Keratinocyte (primary cell): ENCODE results near the gene PSD2. TPM values are rescaled to one million over a fixed set of nuclear protein-coding genes. Genes with fewer than 3 reads are reported as not detected.

Experiments
- DNase-seq: peaks from one replicate; pipeline ENCODE4 v3.0.0-alpha.2; 2011; ENCODE audit warnings: low read depth, missing footprints, low spot score
- FAIRE-seq: peaks from 2 replicates; lab custom pipeline; 2011; peaks lifted over from hg19 to GRCh38; lab: Jason Lieb, UNC
- H2AFZ ChIP-seq: 2 replicates; pipeline ENCODE4 v1.6.0; 2012; ENCODE audit warnings: low read length, control low read depth, inconsistent platforms; ENCODE audit not compliant: control insufficient read depth
- H3K27ac ChIP-seq: 2 replicates; pipeline ENCODE4 v1.5.1; 2011; ENCODE audit warnings: low read length; ENCODE audit not compliant: control insufficient read depth, insufficient read depth
- H3K27me3 ChIP-seq: 3 replicates; pipeline ENCODE4 v1.6.0; 2011; ENCODE audit warnings: low read length; ENCODE audit not compliant: control insufficient read depth, insufficient read depth; ENCODE audit errors: extremely low read depth
- H3K36me3 ChIP-seq, 2 experiments: 2 replicates in 1 of 2; 3 replicates in 1 of 2; pipeline ENCODE4 v1.5.1; 2011; ENCODE audit warnings: low read length in 2 of 2, mild to moderate bottlenecking in 1 of 2; ENCODE audit not compliant: control insufficient read depth in 2 of 2, insufficient read depth in 2 of 2; ENCODE audit errors: extremely low read depth in 1 of 2
- H3K4me1 ChIP-seq: 3 replicates; pipeline ENCODE4 v1.5.1; 2011; ENCODE audit warnings: low read length; ENCODE audit not compliant: control insufficient read depth, insufficient read depth; ENCODE audit errors: extremely low read depth
- H3K4me2 ChIP-seq: 3 replicates; pipeline ENCODE4 v1.6.0; 2011; ENCODE audit warnings: low read depth, low read length; ENCODE audit not compliant: control insufficient read depth, insufficient read depth; ENCODE audit errors: extremely low read depth
- H3K4me3 ChIP-seq, 3 experiments: fragments of 200-600 bp in 1 of 3; sonication (generic) in 1 of 3; 2 replicates in 2 of 3; 3 replicates in 1 of 3; pipeline ENCODE4 v1.5.1; 2011 to 2016; ENCODE audit warnings: low read length in 3 of 3, mild to moderate bottlenecking in 3 of 3, control low read depth in 2 of 3, inconsistent platforms in 1 of 3, low read depth in 1 of 3, mixed read lengths in 1 of 3, mixed run types in 1 of 3, moderate library complexity in 1 of 3; ENCODE audit not compliant: control insufficient read depth in 2 of 3, insufficient read depth in 2 of 3; ENCODE audit errors: extremely low read depth in 1 of 3
- H3K79me2 ChIP-seq: 2 replicates; pipeline ENCODE4 v1.6.0; 2012; ENCODE audit warnings: low read length; ENCODE audit not compliant: control insufficient read depth, insufficient read depth
- H3K9ac ChIP-seq: 3 replicates; pipeline ENCODE4 v1.6.0; 2011; ENCODE audit warnings: low read length; ENCODE audit not compliant: control insufficient read depth, insufficient read depth; ENCODE audit errors: extremely low read depth
- H3K9me1 ChIP-seq: 3 replicates; pipeline ENCODE4 v1.6.0; 2011; ENCODE audit warnings: low read length; ENCODE audit not compliant: control insufficient read depth, insufficient read depth; ENCODE audit errors: extremely low read depth
- H3K9me3 ChIP-seq: 2 replicates; pipeline ENCODE4 v1.5.1; 2012; ENCODE audit warnings: low read depth, low read length; ENCODE audit not compliant: control insufficient read depth
- H4K20me1 ChIP-seq: 3 replicates; pipeline ENCODE4 v1.6.0; 2011; ENCODE audit warnings: low read length; ENCODE audit not compliant: control insufficient read depth, insufficient read depth; ENCODE audit errors: extremely low read depth
- EZH2 ChIP-seq: IDR thresholded peaks from one replicate; pipeline ENCODE4 v1.6.1; 2012; ENCODE audit warnings: inconsistent platforms, mild to moderate bottlenecking, low read length, moderate library complexity
- dilution Hi-C: fragments of 300-500 bp; cut with MboI; formaldehyde crosslinking; loops from one replicate; pipeline ENCODE4 v1.7.0; 2020; ENCODE audit warnings: low sequenced_read_pairs; ENCODE audit not compliant: extremely low pct_ligation_motif_present
- polyA plus RNA-seq, 5 experiments: library from polyadenylated mRNA; depleted of rRNA in 3 of 5; stranded (reverse) in 3 of 5; stranded (forward) in 1 of 5; unstranded in 1 of 5; fragments of >200 nt; gene quantifications; 1 replicate in 1 of 5; 2 replicates in 3 of 5; 3 replicates in 1 of 5; pipeline versions ENCODE4 v1.2.1 to v1.2.3, GENCODE V29; 2011 to 2012; ENCODE audit warnings: missing spikeins in 2 of 5, low read depth in 1 of 5, low replicate concordance in 1 of 5
- TF ChIP-seq, protein P1 (sequence below), 3 experiments: IDR thresholded peaks in 1 of 3; conservative IDR thresholded peaks in 1 of 3; optimal IDR thresholded peaks in 1 of 3; 2 replicates in 2 of 3; 3 replicates in 1 of 3; pipeline versions ENCODE3 to v1.5.1; 2011; ENCODE audit warnings: low read length in 3 of 3, mild to moderate bottlenecking in 3 of 3, moderate library complexity in 2 of 3, control low read depth in 1 of 3, inconsistent platforms in 1 of 3; ENCODE audit not compliant: insufficient read depth in 2 of 3; ENCODE audit errors: extremely low read depth in 1 of 3

Gene PSD2
- polyA plus RNA-seq, 1 donor (not counting 4 experiments of a cell fraction or from before 2014, with no cell fraction given), result not detected

DNA sequence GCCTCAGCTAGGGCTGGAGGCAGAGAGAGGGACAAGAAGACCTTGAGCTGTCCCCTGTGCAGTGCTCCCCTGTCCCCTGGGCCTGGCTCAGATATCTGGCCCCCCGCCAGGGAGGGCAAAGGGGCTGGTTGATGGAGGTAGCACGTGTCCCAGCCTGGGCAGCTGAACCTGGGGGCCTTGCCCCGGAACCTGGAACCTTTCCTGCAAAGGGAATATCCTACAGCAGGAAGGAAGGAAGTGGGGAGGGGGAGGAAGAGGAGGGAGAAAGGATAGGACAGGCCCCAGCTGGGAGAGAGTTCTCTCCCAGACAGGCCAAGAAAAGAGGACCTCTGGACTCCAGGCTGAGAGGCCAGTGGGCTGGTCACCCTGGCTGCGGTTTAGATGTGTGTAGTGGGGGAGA lies 27.6 kb upstream of the PSD2 start:
- H3K4me3 ChIP-seq, result no peak overlapping the region
- H3K4me1 ChIP-seq, result no peaks in the 10 kb centered on the region
- no peak overlapping the region for H3K9ac ChIP-seq
- H3K27me3 ChIP-seq, result peaks cover 18% of the 10 kb centered on the region
- no peak for DNase-seq
- no peak for TF ChIP-seq EZH2
- TF ChIP-seq, protein P1, sequence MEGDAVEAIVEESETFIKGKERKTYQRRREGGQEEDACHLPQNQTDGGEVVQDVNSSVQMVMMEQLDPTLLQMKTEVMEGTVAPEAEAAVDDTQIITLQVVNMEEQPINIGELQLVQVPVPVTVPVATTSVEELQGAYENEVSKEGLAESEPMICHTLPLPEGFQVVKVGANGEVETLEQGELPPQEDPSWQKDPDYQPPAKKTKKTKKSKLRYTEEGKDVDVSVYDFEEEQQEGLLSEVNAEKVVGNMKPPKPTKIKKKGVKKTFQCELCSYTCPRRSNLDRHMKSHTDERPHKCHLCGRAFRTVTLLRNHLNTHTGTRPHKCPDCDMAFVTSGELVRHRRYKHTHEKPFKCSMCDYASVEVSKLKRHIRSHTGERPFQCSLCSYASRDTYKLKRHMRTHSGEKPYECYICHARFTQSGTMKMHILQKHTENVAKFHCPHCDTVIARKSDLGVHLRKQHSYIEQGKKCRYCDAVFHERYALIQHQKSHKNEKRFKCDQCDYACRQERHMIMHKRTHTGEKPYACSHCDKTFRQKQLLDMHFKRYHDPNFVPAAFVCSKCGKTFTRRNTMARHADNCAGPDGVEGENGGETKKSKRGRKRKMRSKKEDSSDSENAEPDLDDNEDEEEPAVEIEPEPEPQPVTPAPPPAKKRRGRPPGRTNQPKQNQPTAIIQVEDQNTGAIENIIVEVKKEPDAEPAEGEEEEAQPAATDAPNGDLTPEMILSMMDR (optimal IDR thresholded peaks at IDR 0.05 in 1 of 3, IDR thresholded peaks at IDR 0.05 in 1 of 3, conservative IDR thresholded peaks at IDR 0.05 in 1 of 3; ENCODE audit: extremely low read depth in 1 of 3, insufficient read depth in 2 of 3, low read length in 3 of 3), result no peak
- no peaks in the 10 kb centered on the region for H3K9me1 ChIP-seq
- FAIRE-seq, result no peak
- no peak overlapping the region for H3K27ac ChIP-seq
- dilution Hi-C loops, result no loop called here
- no peak overlapping the region for H2AFZ ChIP-seq
- no peaks in the 10 kb centered on the region for H3K9me3 ChIP-seq
- H3K79me2 ChIP-seq, result no peaks in the 10 kb centered on the region
- no peaks in the 10 kb centered on the region for H4K20me1 ChIP-seq
- no peak overlapping the region for H3K4me2 ChIP-seq
- H3K36me3 ChIP-seq, result no peaks in the 10 kb centered on the region

GRCh38 chr5:139768807-139769465 lies 26.7 kb upstream of the PSD2 start:
- no peaks in the 10 kb centered on the region for H3K79me2 ChIP-seq
- FAIRE-seq (no peak), DNase-seq (no peak)
- H3K9me3 ChIP-seq, result no peaks in the 10 kb centered on the region
- no peak overlapping the region for H2AFZ ChIP-seq
- H3K4me1 ChIP-seq, result no peaks in the 10 kb centered on the region
- peaks cover 12% of the 10 kb centered on the region for H3K27me3 ChIP-seq
- H3K4me2 ChIP-seq, result no peak overlapping the region
- no peak overlapping the region for H3K27ac ChIP-seq
- TF ChIP-seq, protein P1 (optimal IDR thresholded peaks at IDR 0.05 in 1 of 3, IDR thresholded peaks at IDR 0.05 in 1 of 3, conservative IDR thresholded peaks at IDR 0.05 in 1 of 3; ENCODE audit: extremely low read depth in 1 of 3, insufficient read depth in 2 of 3, low read length in 3 of 3), result no peak
- TF ChIP-seq EZH2, result no peak
- H3K4me3 ChIP-seq, result no peak overlapping the region
- no peaks in the 10 kb centered on the region for H3K36me3 ChIP-seq
- H4K20me1 ChIP-seq, result no peaks in the 10 kb centered on the region
- dilution Hi-C loops, result no loop called here
- H3K9ac ChIP-seq, result no peak overlapping the region
- no peaks in the 10 kb centered on the region for H3K9me1 ChIP-seq
